Activated CD4-positive, alpha-beta T cell treated with anti-CD3 and anti-CD28 coated beads for 36 hours (primary cell): ENCODE measurements around the gene PLPPR3. TPM values are rescaled to one million over a fixed set of nuclear protein-coding genes. Genes with fewer than 3 reads are reported as not detected.

Source experiments
- ATAC-seq: fragments of 200-7000 bp; cut with Tn5 transposase; one replicate; pipeline ENCODE4 v1.10.0; 2021; ENCODE audit warnings: mild to moderate bottlenecking, moderate library complexity
- CTCF ChIA-PET: fragments of 350-600 bp; sonication (Branson Sonifier 250); formaldehyde crosslinking; loops from one replicate; lab custom pipeline; 2021; ENCODE audit warnings: antibody characterized with exemption; lab: Charles Lee
- POLR2A ChIA-PET: fragments of 350-600 bp; sonication (Branson Sonifier 250); formaldehyde crosslinking; loops from one replicate; lab custom pipeline; 2021; ENCODE audit warnings: antibody characterized with exemption, inconsistent platforms; lab: Charles Lee
- DNase-seq: peaks from one replicate; pipeline ENCODE4 v3.0.0-alpha.2; 2020
- H3K27ac Mint-ChIP-seq: one replicate; pipeline ENCODE4 v1.8.0; 2021; ENCODE audit warnings: mixed read lengths
- H3K27me3 Mint-ChIP-seq: one replicate; pipeline ENCODE4 v1.8.0; 2021; ENCODE audit warnings: mixed read lengths
- H3K36me3 Mint-ChIP-seq: one replicate; pipeline ENCODE4 v1.8.0; 2021; ENCODE audit warnings: low read depth, mixed read lengths
- H3K4me1 Mint-ChIP-seq: one replicate; pipeline ENCODE4 v1.8.0; 2021; ENCODE audit warnings: mixed read lengths
- H3K4me3 Mint-ChIP-seq: one replicate; pipeline ENCODE4 v1.8.0; 2021; ENCODE audit warnings: mild to moderate bottlenecking, moderate library complexity, mixed read lengths
- H3K9me3 Mint-ChIP-seq: one replicate; pipeline ENCODE4 v1.8.0; 2021; ENCODE audit warnings: low read depth, mixed read lengths
- intact Hi-C, 2 experiments: fragments of 100-400 bp; cut with DNase I in 1 of 2; cut with micrococcal nuclease in 1 of 2; formaldehyde crosslinking; loops; one replicate each; pipeline versions ENCODE4 v1.14.2 to v1.15.1; 2022 to 2024; cut with DNase I, micrococcal nuclease
- total RNA-seq, 2 experiments: library from RNA; stranded (reverse); gene quantifications; one replicate each; pipeline ENCODE4 v1.2.3, GENCODE V29; 2021

Gene PLPPR3
- total RNA-seq, 2 experiments from 2014 or later = not detected

DNA sequence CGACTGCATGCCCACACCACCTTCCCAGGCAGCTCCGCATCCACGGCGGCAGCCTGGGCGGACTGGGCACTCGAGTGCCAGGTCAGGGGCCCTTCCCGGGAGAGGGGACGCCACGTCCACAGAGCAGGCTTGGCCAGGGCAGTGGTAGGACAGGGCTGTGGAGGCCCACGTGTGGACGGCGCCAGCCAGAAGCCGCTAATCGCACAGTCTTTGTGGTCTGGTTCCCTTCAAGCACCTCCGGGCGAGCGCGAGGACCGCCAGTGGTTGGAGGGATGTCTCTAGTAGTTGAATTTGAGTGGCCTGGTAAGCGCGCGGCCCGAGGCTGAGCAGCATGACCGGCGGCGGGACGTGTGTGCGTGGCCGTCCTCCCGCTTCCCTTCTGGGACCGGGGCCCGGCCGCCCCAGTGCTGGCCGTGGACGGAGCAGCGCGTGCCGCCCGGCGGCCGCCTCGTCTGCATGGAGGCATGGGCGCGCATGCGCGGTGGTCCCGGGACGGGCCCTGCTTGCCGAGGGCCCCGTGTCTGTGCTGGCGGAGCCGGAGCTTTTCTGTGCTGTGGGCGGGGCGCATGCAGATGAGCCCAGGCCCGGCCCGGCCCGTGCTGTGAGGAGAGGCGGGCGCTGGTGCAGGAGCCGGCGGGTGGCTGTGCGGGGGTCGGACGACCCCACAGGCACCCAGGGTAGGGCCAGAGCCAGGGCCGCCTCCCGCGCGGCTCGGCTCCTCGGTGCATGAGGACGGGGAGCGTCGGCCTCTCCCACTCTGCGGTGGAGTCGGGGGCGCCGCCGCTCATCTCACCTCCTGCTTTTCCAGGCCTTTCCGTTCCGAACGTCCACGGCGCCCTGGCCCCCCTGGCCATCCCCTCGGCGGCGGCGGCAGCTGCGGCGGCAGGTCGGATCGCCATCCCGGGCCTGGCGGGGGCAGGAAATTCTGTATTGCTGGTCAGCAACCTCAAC lies 15.9 kb downstream of the PLPPR3 start:
- CTCF ChIA-PET = no interaction called here
- Mint-ChIP-seq H3K4me1 (peaks cover 27% of the 10 kb centered on the region), H3K36me3 (peaks cover 64% of the 10 kb centered on the region), H3K27me3 (no peaks in the 10 kb centered on the region), H3K27ac (no peak overlapping the region), H3K4me3 (no peak overlapping the region), H3K9me3 (no peaks in the 10 kb centered on the region)
- POLR2A ChIA-PET = interaction anchor here (0.6 to 0.7 kb wide), 2 partner anchors 35 to 178 kb away, joined by 3 read pairs; partner anchors contain the start of gene WDR18
- DNase-seq (no peak), ATAC-seq (no peak)
- intact Hi-C loops = no loop called here

DNA sequence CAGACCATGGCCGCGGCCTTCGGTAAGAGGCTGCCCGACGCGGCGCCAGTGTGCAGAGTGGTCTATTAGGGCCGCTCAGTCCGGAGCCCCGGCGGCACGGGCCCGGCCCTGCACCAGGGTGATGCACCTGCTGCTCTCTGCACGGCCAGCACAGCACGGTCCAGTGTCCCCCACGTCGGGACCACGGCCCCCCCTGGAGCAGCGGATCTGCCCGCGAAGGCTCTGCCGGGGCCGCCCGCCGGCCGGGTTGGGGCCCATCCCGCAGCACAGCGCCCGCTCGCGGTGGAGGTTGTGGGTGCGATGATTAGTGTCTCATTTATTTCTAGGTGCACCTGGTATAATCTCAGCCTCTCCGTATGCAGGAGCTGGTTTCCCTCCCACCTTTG lies 16.6 kb downstream of the PLPPR3 start:
- no peak for DNase-seq

DNA sequence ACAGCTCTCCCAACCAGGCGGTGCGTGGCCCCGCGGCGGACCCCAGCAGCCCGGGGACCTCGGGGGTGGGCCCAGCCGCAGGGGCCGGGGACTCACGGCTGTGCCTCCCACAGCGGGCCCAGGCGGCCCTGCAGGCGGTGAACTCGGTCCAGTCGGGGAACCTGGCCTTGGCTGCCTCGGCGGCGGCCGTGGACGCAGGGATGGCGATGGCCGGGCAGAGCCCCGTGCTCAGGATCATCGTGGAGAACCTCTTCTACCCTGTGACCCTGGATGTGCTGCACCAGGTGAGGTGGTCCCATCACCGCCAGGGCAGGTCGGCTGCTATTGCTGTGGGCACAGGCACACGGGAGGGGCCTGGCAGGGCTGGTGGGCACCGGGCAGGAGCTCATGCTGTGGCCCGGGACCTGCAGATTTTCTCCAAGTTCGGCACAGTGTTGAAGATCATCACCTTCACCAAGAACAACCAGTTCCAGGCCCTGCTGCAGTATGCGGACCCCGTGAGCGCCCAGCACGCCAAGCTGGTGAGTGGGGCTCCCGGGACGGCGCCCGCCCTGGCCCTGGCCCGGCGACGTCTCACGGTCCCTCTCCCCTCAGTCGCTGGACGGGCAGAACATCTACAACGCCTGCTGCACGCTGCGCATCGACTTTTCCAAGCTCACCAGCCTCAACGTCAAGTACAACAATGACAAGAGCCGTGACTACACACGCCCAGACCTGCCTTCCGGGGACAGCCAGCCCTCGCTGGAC lies 17.2 kb downstream of the PLPPR3 start:
- POLR2A ChIA-PET = no interaction called here
- CTCF ChIA-PET = no interaction called here
- H3K27me3 Mint-ChIP-seq = no peaks in the 10 kb centered on the region
- H3K27ac Mint-ChIP-seq = no peak overlapping the region
- intact Hi-C loops = no loop called here
- H3K4me1 Mint-ChIP-seq = peaks cover 37% of the 10 kb centered on the region
- H3K9me3 Mint-ChIP-seq = no peaks in the 10 kb centered on the region
- no peak for DNase-seq
- no peak for ATAC-seq
- no peak overlapping the region for H3K4me3 Mint-ChIP-seq
- peaks cover 66% of the 10 kb centered on the region for H3K36me3 Mint-ChIP-seq

More for the DNA sequence above, 16.6 kb downstream of the PLPPR3 start:
- no peaks in the 10 kb centered on the region for H3K27me3 Mint-ChIP-seq
- no peak overlapping the region for H3K27ac Mint-ChIP-seq
- H3K9me3 Mint-ChIP-seq = no peaks in the 10 kb centered on the region
- ChIA-PET CTCF (no interaction called here), POLR2A (no interaction called here)
- intact Hi-C loops = no loop called here
- H3K4me3 Mint-ChIP-seq = no peak overlapping the region
- peaks cover 67% of the 10 kb centered on the region for H3K36me3 Mint-ChIP-seq
- H3K4me1 Mint-ChIP-seq = peaks cover 33% of the 10 kb centered on the region
- no peak for ATAC-seq

DNA sequence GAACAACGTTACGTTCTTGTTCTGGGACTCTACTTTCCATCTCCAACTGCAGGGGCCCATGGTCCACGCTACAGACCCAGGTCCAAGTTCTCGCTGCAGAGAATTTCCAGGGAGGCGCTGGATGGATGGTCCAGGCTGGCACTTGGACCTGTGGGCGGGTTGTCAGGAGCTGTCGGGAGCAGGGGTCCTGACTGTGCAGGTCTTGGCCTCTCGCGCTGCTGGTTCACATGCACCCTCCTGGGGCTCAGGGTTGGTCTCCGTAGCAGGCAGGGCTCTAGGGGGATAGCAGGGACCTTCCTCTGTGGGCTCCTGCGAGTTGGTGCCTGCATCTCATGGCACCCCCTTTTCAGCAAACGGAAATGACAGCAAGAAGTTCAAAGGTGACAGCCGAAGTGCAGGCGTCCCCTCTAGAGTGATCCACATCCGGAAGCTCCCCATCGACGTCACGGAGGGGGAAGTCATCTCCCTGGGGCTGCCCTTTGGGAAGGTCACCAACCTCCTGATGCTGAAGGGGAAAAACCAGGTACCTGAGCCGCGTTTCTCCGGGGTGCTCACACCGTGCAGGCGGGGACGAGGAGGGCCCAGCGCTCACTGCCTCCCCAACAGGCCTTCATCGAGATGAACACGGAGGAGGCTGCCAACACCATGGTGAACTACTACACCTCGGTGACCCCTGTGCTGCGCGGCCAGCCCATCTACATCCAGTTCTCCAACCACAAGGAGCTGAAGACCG lies 17.9 kb downstream of the PLPPR3 start:
- H3K4me3 Mint-ChIP-seq = no peak overlapping the region
- no peaks in the 10 kb centered on the region for H3K27me3 Mint-ChIP-seq
- H3K4me1 Mint-ChIP-seq = peaks cover 40% of the 10 kb centered on the region
- H3K27ac Mint-ChIP-seq = no peak overlapping the region
- peaks cover 69% of the 10 kb centered on the region for H3K36me3 Mint-ChIP-seq
- intact Hi-C loops = no loop called here
- ATAC-seq (no peak), DNase-seq (no peak)
- ChIA-PET CTCF (no interaction called here), POLR2A (interaction anchor here (1.1 to 1.4 kb wide), 2 partner anchors 10 to 11 kb away, joined by 3 to 4 read pairs; no protein-coding TSS in a partner anchor)
- H3K9me3 Mint-ChIP-seq = no peaks in the 10 kb centered on the region

GRCh38 chr19:803099-803561 lies 18.6 kb downstream of the PLPPR3 start:
- peaks cover 74% of the 10 kb centered on the region for H3K36me3 Mint-ChIP-seq
- no peak overlapping the region for H3K4me3 Mint-ChIP-seq
- ChIA-PET CTCF (interaction anchor here (1.4 kb wide), 1 partner anchor 32 kb away, joined by 4 read pairs; no protein-coding TSS in a partner anchor), POLR2A (interaction anchor here (1.1 to 1.4 kb wide), 2 partner anchors 11 to 12 kb away, joined by 3 to 4 read pairs; no protein-coding TSS in a partner anchor)
- H3K27me3 Mint-ChIP-seq = no peaks in the 10 kb centered on the region
- intact Hi-C loops = no loop called here
- no peaks in the 10 kb centered on the region for H3K9me3 Mint-ChIP-seq
- H3K27ac Mint-ChIP-seq = no peak overlapping the region
- peaks cover 40% of the 10 kb centered on the region for H3K4me1 Mint-ChIP-seq
- DNase-seq (no peak), ATAC-seq (no peak)

GRCh38 chr19:802498-803098 lies 19.2 kb downstream of the PLPPR3 start:
- no peak for DNase-seq
- CTCF ChIA-PET = interaction anchor here (1.4 kb wide), 1 partner anchor 32 kb away, joined by 4 read pairs; no protein-coding TSS in a partner anchor
- no peaks in the 10 kb centered on the region for H3K9me3 Mint-ChIP-seq

GRCh38 chr19:801861-802497 lies 19.8 kb downstream of the PLPPR3 start:
- H3K4me1 Mint-ChIP-seq = peaks cover 40% of the 10 kb centered on the region
- H3K27me3 Mint-ChIP-seq = no peaks in the 10 kb centered on the region
- ATAC-seq (no peak), DNase-seq (no peak)
- H3K27ac Mint-ChIP-seq = peak overlapping the region; percentile 63
- intact Hi-C loops = loop anchor here in 1 of 2 experiments (2.0 kb wide), 1 partner anchor 13 kb away; no protein-coding TSS in a partner anchor
- H3K9me3 Mint-ChIP-seq = no peaks in the 10 kb centered on the region
- peak overlapping the region; percentile 86 for H3K4me3 Mint-ChIP-seq
- H3K36me3 Mint-ChIP-seq = peaks cover 63% of the 10 kb centered on the region
- ChIA-PET POLR2A (interaction anchor here (0.6 to 1.4 kb wide), 3 partner anchors 8 to 23 kb away, joined by 3 to 4 read pairs (median 3); no protein-coding TSS in a partner anchor), CTCF (interaction anchor here (1.4 kb wide), 1 partner anchor 31 kb away, joined by 4 read pairs; no protein-coding TSS in a partner anchor)

More at GRCh38 chr19:802498-803098, 19.2 kb downstream of the PLPPR3 start:
- POLR2A ChIA-PET = interaction anchor here (0.6 to 1.4 kb wide), 2 partner anchors 11 to 23 kb away, joined by 3 read pairs; no protein-coding TSS in a partner anchor
- Mint-ChIP-seq H3K36me3 (peaks cover 69% of the 10 kb centered on the region), H3K4me1 (peaks cover 40% of the 10 kb centered on the region), H3K4me3 (no peak overlapping the region), H3K27me3 (no peaks in the 10 kb centered on the region), H3K27ac (peak overlapping the region; percentile 65)
- no peak for ATAC-seq
- intact Hi-C loops = no loop called here

GRCh38 chr19:801030-801860 lies 20.5 kb downstream of the PLPPR3 start:
- peaks cover 58% of the 10 kb centered on the region for H3K36me3 Mint-ChIP-seq
- ChIA-PET CTCF (no interaction called here), POLR2A (interaction anchor here (0.6 to 1.4 kb wide), 3 partner anchors 8 to 12 kb away, joined by 3 to 4 read pairs (median 3); no protein-coding TSS in a partner anchor)
- peak overlapping the region; percentile 67 for H3K27ac Mint-ChIP-seq
- peaks cover 42% of the 10 kb centered on the region for H3K4me1 Mint-ChIP-seq
- DNase-seq (peak; percentile 41), ATAC-seq (no peak)
- H3K27me3 Mint-ChIP-seq = no peaks in the 10 kb centered on the region
- H3K9me3 Mint-ChIP-seq = no peaks in the 10 kb centered on the region
- H3K4me3 Mint-ChIP-seq = peak overlapping the region; percentile 86
- intact Hi-C loops = loop anchor here in 1 of 2 experiments (2.0 kb wide), 1 partner anchor 14 kb away; no protein-coding TSS in a partner anchor

DNA sequence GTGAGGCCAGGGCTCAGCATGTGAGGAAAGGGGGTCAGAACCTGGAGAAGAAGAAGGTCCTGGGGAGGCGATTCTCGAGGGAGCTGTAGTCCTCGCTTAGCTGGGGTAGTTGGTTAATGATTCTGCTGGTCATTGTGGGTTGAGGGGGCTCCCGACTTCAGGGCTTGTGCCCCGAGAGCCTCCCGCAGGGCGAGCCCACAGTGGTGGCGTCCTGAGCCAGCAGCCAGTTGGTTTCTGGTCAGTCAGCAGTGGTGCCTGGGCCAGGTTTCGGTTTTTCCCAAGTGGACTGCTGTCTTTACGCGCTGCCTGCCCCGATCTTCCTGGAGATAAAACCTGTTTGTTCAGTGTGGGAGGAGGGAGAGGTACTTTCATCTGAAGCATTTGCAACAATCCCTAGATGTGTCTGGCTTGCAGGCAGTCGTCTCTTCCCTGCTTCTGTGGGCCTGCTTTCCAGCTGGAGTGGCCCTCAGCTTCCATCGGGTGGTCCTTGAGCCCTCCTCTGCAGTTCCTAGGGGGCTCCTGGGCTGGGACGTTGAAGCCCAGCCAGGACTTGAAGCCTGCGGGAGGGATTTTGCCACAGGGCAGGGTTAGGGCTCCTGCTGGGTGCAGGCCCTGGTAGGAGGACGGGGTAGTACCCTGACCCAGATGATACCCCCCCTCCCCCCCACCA lies 21.3 kb downstream of the PLPPR3 start:
- DNase-seq (no peak), ATAC-seq (no peak)
- no peaks in the 10 kb centered on the region for H3K9me3 Mint-ChIP-seq
- H3K27ac Mint-ChIP-seq = peak overlapping the region; percentile 89
- intact Hi-C loops = loop anchor here in 1 of 2 experiments (2.0 kb wide), 1 partner anchor 14 kb away; no protein-coding TSS in a partner anchor
- H3K4me3 Mint-ChIP-seq = peak overlapping the region; percentile 86
- H3K36me3 Mint-ChIP-seq = peaks cover 55% of the 10 kb centered on the region
- POLR2A ChIA-PET = interaction anchor here (0.6 to 1.4 kb wide), 3 partner anchors 9 to 13 kb away, joined by 3 to 4 read pairs (median 3); no protein-coding TSS in a partner anchor
- CTCF ChIA-PET = no interaction called here
- H3K27me3 Mint-ChIP-seq = no peaks in the 10 kb centered on the region
- H3K4me1 Mint-ChIP-seq = peaks cover 42% of the 10 kb centered on the region
